K562 (cell line): Measurements from ENCODE around the gene ANKRD10. TPM values are rescaled to one million over a fixed set of nuclear protein-coding genes. Genes with fewer than 3 reads are reported as not detected.
A peak's percentile ranks its signal among the peaks of the same experiment; 100 is the strongest.

ENCODE experiments used
- CREB1 ChIP-seq, 2 experiments: sonication (generic) in 1 of 2; formaldehyde crosslinking in 1 of 2; IDR thresholded peaks; 2 replicates each; pipeline versions ENCODE4 v1.6.1 to v1.8.0; 2012 to 2022; ENCODE audit warnings: inconsistent platforms in 1 of 2, mild to moderate bottlenecking in 1 of 2, missing genetic modification reagents in 1 of 2, moderate library complexity in 1 of 2
- ELF4 ChIP-seq: fragments of 450-650 bp; formaldehyde crosslinking; IDR thresholded peaks from 2 replicates; pipeline ENCODE4 v1.4.0; 2022; ENCODE audit warnings: missing genetic modification characterization
- EP400 ChIP-seq: fragments of 450-650 bp; IDR thresholded peaks from 2 replicates; pipeline ENCODE4 v1.6.1; 2017; ENCODE audit warnings: antibody characterized with exemption, mild to moderate bottlenecking, moderate library complexity
- IFI16 ChIP-seq: fragments of 250-450 bp; sonication (Bioruptor Pico); IDR thresholded peaks from 2 replicates; pipeline ENCODE4 v2.1.2; 2022; ENCODE audit warnings: mild to moderate bottlenecking, inconsistent platforms
- KAT7 ChIP-seq: sonication (generic); formaldehyde crosslinking; IDR thresholded peaks from 2 replicates; pipeline ENCODE4 v1.8.0; 2022; ENCODE audit warnings: missing genetic modification reagents, mild to moderate bottlenecking, borderline replicate concordance
- LEF1 ChIP-seq: fragments of 450-650 bp; IDR thresholded peaks from 2 replicates; pipeline ENCODE4 v1.6.1; 2016; ENCODE audit warnings: mild to moderate bottlenecking
- MTA1 ChIP-seq: fragments of 450-650 bp; IDR thresholded peaks from 2 replicates; pipeline ENCODE4 v1.6.1; 2017; ENCODE audit warnings: borderline replicate concordance
- ZFX ChIP-seq: sonication (generic); formaldehyde crosslinking; IDR thresholded peaks from 2 replicates; pipeline ENCODE4 v1.8.0; 2022; ENCODE audit warnings: mild to moderate bottlenecking, missing genetic modification reagents, moderate library complexity
- polyA plus RNA-seq, 8 experiments: library from polyadenylated mRNA; depleted of rRNA in 4 of 8; stranded (reverse) in 5 of 8; unstranded in 3 of 8; fragments of >200 nt; fragmentation: Nextera tagmentation in 2 of 8; fragmentation: Illumina TruSeq in 1 of 8; extraction: Ambion mirVana in 2 of 8; extraction: Trizol in 1 of 8; gene quantifications; 2 replicates each; pipeline versions ENCODE4 v1.2.1 to v1.2.3, GENCODE V29; 2011 to 2014; ENCODE audit warnings: inconsistent platforms in 1 of 8, missing spikeins in 1 of 8
- total RNA-seq, 7 experiments: library from RNA; depleted of rRNA in 6 of 7; stranded (reverse); fragments of >200 nt in 6 of 7; fragmentation: Illumina TruSeq in 2 of 7; extraction: Trizol in 2 of 7; gene quantifications; 2 replicates each; pipeline versions ENCODE4 v1.2.1 to v1.2.3, GENCODE V29; 2011 to 2021; ENCODE audit warnings: low replicate concordance in 1 of 7
- TF ChIP-seq, protein P1 (sequence below): fragments of 250-450 bp; sonication (Bioruptor Pico); IDR thresholded peaks from 2 replicates; pipeline ENCODE4 v1.4.0; 2020
- TF ChIP-seq, protein P2 (sequence below): fragments of 250-450 bp; sonication (Bioruptor Pico); IDR thresholded peaks from 2 replicates; pipeline ENCODE4 v1.4.0; 2020; ENCODE audit warnings: mild to moderate bottlenecking
- TF ChIP-seq, protein P3 (sequence below): sonication (generic); formaldehyde crosslinking; IDR thresholded peaks from 2 replicates; pipeline ENCODE4 v1.8.1; 2023; ENCODE audit warnings: mild to moderate bottlenecking, missing genetic modification reagents, moderate library complexity

Gene ANKRD10
- total and polyA plus RNA-seq, 9 of the 15 experiments (the other 6 are each of a cell fraction or from before 2014, with no cell fraction given) = 21.7 to 183 (median 45.0) TPM

DNA sequence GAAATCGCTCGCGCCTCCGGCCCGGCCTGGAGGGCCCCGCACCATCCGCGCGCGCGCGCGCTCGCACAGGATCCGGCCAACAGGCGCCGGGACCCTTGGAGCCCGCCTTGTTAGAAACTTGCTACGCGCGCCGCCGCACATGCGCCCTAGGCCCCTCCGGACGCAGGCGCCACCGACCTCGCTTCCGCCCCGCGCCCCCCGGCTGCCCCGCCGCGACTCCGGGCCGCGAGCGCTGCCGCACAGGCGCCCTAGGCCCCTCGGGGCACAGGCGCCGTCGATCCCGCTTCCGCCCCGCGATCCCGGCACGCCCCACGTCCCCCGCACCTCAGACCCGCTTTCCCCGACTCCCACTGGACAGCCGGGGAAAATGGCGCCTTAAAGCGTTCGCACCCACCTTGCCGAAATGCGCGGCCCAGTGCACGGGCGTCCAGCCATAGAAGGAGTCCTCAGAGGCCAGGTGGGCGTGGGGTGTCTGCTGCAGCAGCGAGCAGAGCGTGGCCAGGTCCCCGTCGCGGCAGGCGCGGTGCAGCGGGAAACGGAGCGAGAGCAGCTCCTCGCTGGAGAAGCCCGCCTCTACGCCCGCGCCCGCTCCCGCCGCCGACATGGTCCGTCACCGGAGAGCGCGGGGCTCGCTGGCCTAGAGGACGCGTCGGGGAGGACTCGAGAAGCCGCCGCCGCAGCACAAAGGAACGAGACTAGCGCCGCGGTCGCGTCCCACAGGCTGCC, 375 bp downstream of the ANKRD10 start (continued):
- TF ChIP-seq, protein P1, sequence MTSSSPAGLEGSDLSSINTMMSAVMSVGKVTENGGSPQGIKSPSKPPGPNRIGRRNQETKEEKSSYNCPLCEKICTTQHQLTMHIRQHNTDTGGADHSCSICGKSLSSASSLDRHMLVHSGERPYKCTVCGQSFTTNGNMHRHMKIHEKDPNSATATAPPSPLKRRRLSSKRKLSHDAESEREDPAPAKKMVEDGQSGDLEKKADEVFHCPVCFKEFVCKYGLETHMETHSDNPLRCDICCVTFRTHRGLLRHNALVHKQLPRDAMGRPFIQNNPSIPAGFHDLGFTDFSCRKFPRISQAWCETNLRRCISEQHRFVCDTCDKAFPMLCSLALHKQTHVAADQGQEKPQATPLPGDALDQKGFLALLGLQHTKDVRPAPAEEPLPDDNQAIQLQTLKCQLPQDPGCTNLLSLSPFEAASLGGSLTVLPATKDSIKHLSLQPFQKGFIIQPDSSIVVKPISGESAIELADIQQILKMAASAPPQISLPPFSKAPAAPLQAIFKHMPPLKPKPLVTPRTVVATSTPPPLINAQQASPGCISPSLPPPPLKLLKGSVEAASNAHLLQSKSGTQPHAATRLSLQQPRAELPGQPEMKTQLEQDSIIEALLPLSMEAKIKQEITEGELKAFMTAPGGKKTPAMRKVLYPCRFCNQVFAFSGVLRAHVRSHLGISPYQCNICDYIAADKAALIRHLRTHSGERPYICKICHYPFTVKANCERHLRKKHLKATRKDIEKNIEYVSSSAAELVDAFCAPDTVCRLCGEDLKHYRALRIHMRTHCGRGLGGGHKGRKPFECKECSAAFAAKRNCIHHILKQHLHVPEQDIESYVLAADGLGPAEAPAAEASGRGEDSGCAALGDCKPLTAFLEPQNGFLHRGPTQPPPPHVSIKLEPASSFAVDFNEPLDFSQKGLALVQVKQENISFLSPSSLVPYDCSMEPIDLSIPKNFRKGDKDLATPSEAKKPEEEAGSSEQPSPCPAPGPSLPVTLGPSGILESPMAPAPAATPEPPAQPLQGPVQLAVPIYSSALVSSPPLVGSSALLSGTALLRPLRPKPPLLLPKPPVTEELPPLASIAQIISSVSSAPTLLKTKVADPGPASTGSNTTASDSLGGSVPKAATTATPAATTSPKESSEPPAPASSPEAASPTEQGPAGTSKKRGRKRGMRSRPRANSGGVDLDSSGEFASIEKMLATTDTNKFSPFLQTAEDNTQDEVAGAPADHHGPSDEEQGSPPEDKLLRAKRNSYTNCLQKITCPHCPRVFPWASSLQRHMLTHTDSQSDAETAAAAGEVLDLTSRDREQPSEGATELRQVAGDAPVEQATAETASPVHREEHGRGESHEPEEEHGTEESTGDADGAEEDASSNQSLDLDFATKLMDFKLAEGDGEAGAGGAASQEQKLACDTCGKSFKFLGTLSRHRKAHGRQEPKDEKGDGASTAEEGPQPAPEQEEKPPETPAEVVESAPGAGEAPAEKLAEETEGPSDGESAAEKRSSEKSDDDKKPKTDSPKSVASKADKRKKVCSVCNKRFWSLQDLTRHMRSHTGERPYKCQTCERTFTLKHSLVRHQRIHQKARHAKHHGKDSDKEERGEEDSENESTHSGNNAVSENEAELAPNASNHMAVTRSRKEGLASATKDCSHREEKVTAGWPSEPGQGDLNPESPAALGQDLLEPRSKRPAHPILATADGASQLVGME (CRISPR knock-in tag) = no peak
- TF ChIP-seq ELF4 (CRISPR knock-in tag) (no peak), IFI16 (CRISPR knock-in tag) (no peak), KAT7 (CRISPR knock-in tag) (peak; percentile 90; the same call in 1 of the 2 replicates), MTA1 (no peak), ZFX (CRISPR knock-in tag) (peak; percentile 68), LEF1 (no peak), EP400 (peak; percentile 63; the same call in 1 of the 2 replicates), CREB1 (IDR thresholded peaks at IDR 0.05) (no peak), CREB1 (CRISPR knock-in tag; IDR thresholded peaks at IDR 0.05) (0 out of 2 replicates have a peak, but pooled peaks have one; percentile 20)
- TF ChIP-seq, protein P2, sequence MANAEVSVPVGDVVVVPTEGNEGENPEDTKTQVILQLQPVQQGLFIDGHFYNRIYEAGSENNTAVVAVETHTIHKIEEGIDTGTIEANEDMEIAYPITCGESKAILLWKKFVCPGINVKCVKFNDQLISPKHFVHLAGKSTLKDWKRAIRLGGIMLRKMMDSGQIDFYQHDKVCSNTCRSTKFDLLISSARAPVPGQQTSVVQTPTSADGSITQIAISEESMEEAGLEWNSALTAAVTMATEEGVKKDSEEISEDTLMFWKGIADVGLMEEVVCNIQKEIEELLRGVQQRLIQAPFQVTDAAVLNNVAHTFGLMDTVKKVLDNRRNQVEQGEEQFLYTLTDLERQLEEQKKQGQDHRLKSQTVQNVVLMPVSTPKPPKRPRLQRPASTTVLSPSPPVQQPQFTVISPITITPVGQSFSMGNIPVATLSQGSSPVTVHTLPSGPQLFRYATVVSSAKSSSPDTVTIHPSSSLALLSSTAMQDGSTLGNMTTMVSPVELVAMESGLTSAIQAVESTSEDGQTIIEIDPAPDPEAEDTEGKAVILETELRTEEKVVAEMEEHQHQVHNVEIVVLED (CRISPR knock-in tag) = no peak
- TF ChIP-seq, protein P3, sequence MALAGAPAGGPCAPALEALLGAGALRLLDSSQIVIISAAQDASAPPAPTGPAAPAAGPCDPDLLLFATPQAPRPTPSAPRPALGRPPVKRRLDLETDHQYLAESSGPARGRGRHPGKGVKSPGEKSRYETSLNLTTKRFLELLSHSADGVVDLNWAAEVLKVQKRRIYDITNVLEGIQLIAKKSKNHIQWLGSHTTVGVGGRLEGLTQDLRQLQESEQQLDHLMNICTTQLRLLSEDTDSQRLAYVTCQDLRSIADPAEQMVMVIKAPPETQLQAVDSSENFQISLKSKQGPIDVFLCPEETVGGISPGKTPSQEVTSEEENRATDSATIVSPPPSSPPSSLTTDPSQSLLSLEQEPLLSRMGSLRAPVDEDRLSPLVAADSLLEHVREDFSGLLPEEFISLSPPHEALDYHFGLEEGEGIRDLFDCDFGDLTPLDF (CRISPR knock-in tag) = no peak
